T-helper 2 cell (primary cell): ENCODE data around the gene GFPT2.
"Not testable (repeated sequence)": the region's sequence is repeated elsewhere in the genome, so short reads cannot be mapped to it uniquely, and the experiment has no call there.

Experiments
- DNase-seq, 5 experiments: peaks; one replicate each; pipeline versions ENCODE4 v3.0.0 to v3.0.0-alpha.2; 2012 to 2022

GFPT2 gene

DNA sequence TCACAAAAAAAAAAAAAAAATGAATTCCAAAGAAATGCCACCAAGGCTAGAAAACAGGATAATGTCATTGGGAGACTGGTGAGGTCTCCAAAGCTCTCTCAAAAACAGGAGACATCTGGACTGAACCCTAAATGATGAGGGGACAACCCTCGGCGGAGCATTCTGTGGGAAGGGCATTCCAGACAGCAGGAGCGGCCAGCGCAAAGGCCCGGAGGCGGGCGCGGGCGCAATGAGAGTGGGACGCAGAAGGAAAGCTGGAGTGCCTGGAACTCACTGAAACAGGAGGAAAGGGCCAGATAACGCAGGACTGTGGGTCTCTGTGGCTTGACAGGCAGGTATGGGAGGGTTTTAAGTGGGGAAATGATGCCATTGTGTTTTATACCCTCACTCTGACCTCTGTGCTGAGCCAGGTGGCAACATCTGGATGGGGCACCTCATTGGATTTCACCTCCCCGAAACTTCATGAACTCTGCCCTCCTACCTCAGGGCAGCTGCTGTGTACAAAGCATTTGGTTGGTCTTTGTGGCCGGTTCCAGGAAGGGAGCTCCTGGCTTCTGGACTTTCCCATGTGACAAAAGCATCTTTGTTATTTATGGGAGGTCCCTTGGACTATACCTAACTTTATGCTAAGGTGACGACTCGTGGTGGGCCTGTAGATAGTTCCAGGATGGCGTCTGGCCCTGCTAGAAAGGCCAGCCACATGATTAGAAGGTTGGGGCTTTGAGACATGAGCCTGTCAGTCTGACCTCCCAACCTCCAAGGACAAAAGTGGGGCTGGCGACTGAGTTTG, 49.7 kb downstream of the GFPT2 start:
- DNase-seq, result no peak

DNA sequence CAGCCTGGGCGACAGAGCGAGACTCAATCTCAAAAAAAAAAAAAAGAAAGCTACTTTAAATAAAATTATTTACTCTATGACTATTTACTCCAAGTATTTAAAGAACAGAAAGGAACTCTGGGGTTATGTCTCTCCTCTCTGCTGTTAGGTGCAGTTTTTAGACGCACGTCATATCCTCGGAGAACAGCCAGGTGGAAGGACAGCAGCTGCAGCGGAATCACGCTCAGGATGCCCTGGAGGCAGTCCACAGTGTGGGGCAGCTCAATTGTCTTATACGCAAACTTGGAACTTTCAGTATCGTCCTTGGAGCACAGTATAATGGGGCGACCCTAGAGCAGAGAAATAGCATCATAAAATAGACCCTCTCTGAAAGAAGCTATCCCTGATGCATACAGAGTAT, 50.9 kb downstream of the GFPT2 start:
- DNase-seq, result no peak

DNA sequence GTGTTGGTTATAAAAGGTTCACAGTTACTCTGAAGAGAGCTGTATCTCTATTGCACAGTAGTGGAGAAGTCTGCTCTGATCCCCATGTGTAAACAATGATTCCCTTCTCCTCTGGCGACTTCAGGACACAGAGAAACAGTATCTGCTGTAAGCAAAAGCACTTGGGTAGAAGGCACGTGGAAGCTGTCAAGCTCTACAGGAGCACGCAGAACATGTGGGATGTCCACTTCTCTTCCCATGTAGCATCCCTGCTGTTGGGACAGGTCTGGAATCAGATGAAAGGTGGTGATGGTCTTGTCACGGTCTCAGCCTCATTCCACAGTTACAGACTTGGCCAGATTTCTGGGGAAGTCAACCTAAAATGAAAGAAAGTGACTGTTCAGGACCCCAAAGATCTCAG, 51.9 kb downstream of the GFPT2 start:
- no peak for DNase-seq

DNA sequence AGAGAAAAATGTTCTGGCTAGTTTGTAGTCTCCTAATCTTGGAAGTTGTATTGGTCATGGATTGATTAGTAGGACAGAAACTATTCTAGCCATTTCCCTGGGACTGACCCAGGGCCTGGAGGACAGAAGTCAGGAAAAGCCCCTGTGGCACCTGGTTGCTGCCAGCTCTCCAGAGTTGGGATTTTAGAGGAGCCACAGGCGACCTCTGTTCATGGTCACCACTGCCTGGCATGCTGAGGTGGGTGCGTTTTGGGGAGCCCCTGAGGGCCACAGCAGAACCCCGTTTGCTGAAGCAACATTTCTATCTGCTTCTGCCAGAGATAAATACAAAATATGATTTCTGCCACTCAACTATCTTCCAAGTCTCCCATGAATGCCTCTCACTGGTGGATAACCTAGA, 53.6 kb downstream of the GFPT2 start:
- no peak for DNase-seq

DNA sequence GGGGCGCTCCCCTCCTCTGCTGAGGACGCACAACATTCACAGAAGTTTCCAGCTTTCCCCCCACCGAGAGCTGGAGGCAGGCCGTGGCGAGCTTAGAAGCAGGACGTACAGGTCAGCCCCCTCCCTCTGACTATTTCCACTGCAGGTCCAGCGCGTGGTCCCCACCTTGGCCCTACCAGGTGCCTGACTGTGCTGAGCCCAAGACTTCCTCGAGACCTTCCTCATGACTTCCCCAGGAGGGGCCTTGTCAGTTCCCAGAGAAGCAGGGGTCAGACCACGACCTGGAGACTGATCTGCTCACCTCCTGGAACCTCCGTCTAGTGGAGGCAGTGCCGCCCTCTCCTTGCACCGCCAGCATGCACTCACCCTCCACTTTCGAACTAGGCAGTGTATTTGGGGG, 54.1 kb downstream of the GFPT2 start:
- not testable (repeated sequence) for DNase-seq

DNA sequence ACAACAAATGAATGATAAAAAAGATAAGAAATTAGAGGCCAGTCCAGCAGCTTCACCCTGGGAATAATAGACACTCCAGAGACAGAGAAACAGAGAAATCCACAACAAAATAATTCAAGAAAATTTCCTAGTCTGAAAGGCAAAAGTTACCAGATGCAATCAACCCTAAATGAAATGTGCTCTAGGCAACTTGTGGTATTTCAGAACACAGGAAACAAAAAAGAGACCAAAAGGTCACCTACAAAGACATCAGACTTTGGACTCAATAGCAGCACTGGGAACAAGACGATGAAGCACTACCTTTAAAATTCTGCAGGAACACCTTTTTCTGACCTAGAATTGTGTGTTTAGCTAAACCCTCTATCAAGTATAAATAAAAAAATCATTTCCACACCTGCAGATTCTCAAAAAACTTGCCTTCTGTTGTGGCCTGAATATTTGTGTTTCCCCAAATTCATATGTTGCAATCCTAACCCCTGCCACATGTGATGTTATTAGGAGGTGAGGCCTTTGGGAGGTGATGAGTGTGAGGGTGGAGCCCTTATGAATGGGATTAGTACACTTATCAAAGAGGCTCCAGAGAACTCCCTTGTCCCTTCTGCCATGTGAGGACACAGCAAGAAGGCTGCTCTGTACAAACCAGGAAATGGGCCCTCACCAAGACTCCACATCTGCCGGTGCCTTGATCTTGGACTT, 55.4 kb downstream of the GFPT2 start:
- DNase-seq, result no peak

DNA sequence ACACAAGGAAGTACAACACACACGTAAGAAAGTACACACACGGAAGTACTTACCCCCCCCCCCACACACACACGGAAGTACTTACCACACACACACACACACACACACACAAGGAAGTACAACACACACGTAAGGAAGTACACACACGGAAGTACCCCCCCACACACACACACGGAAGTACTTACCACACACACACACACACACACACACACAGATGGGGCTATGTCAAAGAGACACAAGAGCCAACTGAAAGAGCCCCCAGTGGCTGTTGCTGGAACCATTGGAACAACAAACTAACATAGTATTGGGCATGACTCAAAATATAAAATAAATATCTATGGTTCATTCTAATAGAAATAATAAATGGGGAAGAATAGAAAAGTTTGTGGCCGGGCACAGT, 56.4 kb downstream of the GFPT2 start:
- DNase-seq, result peak in 1 of 5 experiments; percentile 47

DNA sequence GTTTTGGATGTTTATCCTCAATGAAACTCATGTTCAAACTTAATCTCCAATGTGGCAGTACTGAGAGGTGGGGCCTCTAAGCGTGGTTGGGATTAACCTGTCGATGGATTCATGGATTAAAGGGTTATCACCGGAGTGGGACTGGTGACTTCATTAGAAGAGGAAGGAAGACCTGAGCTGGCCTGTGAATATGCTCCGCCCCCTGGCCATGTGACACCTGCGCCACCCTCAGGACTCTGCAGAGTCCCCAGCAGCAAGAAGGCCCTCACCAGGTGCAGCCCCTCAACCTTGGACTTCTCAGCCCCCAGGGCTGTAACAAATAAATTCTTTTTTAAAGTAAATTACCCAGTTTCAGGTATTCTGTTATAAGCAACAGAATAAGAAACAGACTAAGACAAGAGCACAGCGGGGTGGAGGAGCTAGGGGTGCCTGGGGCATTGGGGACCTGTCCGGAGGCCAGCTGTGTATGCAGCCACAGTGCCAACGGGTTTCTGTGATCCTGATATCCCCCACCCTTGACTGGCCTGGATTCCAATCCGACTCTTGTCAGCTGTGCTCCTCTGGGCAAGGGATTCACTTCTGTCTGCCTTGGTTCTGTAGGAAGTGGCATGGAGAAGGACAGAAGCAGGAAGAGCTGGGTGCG, 58.1 kb downstream of the GFPT2 start:
- DNase-seq, result no peak

DNA sequence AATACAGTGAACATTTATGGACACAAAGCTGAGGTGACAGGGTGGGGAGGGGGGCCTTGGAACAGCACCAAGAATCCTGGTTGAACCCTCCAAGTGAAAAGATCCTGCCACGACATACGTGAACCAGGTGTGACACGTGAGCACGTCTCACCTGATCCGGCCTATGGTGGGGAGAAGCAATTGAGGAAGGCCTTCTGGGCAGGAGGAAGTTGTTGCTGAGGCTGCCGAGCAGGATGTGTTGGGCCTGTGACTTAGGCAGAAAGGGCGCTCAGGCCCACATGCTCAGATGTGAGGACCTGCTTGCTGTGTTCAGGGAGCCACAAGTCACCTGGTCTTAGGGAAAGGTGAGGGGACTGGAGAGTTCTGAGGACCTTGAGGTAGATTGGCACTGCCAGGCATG, 58.7 kb downstream of the GFPT2 start:
- DNase-seq, result no peak

DNA sequence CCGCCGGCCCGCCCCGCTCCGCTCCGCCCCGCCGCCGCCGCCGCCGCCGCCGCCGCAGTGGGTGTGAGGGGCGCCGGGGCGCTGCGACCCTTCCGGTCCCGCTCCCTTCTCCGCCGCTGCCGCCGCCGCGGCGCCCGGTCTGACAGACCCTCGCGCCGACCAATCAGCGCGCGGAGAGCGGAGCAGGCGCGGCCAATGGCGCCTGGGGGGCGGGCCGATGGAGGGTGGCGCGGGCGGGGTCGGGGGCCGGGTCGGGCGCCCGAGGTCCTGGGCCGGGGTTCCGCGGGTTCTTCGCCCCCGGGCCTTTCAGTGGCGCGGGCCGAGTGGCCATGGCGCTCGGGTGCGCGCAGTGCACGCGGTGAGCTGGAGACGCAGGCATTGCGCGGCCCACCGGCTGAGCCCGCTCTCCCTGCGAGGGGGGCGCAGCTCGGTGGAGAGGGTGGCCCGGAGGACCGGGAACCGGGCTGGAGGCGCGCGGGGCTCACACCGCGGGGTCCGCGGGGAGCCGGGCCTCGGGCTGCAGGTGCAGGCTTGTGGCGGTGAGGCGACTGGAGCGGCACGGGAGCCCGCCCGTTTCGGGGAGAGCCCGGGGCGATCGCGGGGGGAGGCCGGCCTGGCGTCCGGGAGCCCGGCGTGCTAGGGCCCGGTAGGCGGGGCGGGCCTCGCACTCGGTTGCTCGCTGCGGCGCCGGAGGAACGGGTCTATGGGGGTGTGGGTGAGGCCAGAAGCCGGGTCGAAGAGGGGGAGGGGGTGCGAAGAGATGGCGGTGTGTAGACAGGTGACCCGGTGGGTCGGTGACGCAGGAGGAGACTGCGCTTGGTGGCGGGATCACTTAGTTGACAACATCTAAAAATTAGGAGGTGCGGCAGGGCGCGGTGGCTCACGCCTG, 60.9 kb downstream of the GFPT2 start, which contains the start of gene MAPK9:
TSS of gene MAPK9 (minus strand) at position 141 of the 889 bp plus-strand sequence. CDS start 11,522 bp downstream, outside the sequence.
- peak; percentile 73 to 88 (median 82) for DNase-seq

DNA sequence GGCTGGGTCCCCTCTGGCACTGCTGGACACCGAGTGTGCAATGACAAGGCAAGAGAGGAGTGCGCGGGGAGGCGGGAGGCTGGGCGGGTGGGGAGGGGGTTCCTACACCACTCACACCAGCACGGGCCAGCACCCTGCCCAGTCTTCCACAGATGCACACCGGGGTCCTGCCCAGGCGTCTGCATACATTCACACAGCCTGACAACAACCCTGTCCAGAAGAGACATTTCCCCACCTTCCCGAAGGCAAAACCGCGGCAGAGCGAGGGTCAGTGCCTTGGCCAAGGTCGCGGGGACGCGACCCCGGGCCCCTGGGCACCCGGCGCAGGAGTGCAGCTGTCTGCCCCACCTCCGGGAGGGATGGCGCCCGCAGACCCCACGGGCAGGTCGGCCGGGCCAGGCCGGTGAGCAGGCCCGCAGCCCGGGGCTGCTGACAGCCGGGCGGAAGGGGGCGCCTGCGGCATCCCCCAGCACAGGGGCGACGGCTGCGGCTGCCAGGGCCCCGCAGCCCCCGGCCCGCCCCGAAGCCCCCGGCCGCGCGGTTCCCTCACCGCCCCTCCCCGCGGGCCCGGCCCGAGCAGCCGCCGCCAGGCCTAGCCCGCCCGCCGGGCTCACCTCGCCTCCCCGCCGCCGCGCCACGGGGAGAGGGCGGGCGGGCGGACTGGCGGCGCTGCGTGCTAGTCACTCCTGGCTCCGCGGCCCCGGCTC, 61.7 kb downstream of the GFPT2 start:
- DNase-seq, result peak in 2 of 5 experiments; percentile 14 to 16

DNA sequence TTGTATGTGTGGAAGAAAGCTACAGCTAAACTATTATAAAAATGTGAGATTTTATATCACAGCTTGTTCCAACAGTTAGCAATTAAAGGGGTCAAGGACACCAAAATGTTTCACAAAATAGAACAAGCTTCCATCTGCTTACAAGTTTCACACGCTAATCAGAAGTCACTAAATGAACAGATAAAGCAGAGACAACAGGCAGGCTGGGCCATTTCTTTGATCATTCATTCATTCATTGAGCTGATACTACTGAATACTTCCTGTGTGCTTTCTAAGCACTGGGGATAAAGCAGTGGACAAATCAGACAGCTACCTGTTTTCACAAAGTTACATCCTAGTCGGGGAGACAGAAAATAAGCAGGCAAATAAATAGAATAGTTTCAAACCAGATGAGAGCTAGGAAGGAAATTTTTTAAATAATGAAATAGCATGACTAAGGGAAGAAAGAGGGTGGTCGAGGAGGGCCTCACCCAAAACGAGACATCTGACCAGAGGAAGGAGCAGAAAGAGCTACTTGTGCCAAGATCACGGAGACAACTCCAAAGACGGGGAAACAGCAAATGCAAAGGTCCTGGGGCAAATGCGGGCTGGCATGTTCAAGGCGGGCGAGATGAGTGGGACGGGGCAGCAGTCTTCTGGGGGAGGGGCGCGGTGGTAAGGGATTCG, 62.4 kb downstream of the GFPT2 start:
- no peak for DNase-seq

DNA sequence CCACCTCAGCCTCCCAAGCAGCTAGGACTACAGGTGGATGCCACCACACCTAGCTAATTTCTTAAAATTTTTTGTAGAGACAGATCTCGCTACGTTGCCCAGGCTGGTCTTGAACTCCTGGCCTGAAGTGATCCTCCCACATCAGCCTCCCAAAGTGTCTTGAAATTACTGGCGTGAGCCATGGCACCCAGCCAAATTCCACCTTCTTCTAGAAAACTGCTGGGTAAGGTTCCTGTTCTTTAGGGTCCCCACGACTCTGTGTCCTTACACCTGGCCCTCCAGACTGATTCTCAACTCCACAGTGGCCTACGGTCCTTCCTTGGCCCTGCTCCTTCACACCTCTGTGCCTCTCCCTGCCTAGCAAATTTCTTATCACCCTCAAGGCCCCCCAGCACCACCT, 63.2 kb downstream of the GFPT2 start:
- no peak for DNase-seq

DNA sequence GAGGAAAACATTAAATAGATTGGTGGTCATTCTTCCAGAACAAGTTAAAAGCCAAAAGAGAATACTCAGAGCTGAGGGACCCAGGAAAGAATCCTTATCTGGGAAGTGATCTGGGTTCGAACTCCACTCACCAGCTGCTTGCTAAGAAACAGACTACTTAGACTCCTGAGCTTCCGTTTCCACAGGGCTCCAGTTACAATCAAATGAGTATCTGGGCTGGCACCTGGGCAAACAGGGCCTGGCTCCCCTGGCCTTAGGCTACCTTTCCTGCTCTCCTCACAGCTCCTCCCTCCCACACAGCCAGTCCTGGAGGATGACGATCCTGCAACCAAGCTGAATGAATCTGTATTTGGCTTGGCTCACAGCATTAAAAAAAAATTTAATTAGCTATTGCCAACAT, 63.7 kb downstream of the GFPT2 start:
- DNase-seq, result no peak

DNA sequence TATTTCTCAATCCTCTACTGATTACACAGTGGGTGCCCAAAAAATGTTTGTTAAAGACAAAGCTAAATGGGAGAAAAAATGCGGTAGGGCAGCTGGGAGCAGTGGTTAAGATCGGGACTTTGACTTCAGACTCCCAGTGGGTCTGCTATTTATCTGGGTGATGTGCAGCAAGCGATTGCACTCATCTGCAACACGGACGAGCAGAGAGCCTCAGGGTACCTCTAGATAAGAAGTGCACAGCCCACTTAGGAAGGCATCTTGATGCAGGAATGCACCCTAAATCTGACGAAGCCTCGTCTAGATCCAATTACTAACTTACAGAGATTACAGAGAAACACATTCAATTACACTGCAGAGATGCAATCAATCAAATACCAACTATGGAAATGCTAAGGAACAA, 65.3 kb downstream of the GFPT2 start:
- DNase-seq, result no peak

DNA sequence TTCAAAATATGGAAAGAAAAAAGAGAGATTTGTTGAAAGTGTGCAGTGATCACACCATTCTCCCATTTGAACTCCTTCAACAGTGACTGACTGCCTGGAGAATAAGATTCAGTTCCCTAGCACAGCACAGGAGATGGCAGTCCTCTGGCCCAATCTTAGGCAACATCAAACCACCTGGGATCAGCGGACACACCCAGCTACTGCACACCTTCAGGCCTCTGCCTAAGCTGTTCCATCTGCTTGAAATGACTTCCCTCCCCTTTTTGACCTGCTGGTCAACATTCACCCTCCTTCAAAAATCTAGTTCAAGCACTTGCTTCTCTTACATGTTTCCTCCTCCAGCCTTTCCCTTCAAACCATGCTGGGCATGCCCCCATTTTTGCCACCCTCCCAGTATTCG, 65.7 kb downstream of the GFPT2 start:
- no peak for DNase-seq

DNA sequence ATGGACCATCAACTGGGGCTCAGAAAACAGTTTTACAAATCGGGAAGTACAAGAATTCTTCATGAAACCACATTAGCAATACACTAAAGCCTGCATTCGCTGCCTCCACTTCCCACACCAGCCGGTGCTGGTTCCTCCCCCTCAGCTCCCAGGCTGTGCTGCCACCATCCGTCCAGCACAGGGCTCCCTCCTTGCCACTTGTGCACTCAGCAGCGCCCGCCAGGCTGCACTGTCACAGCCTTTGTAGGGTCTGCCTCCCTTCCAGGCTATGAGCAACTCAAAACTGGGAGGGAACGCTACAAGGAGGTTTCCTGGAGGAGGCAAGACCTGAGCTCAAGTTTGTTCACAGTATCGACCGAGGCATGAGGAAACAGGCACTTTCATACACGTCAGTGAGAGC, 69.0 kb downstream of the GFPT2 start:
- DNase-seq, result no peak

DNA sequence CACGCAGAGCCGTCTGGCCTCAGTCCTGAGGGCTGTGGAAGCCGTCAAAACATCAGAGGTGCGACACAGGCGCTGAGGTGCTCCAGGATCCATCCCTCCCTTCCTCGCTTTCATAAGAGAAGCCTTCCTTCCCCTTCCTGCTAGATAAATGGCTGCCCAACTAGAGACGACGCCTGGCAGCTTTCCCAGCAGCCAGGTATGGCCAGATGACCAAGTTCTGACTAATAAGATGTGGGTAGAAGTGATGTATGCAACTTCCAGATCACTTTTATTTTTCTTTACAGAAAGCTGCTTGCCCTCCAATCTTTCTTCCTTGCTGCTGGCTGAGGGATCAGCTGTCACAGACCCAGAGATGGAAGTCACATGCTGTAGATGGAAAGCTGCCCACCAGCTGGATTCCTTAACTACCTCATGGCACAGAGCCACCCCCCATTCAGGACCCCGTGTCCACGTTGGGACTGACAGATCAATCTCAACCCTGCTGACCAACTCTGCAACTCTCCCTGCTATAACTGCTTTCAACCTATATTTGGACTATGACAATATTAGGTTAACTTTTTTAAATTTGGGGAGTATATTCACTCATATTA, 70.0 kb downstream of the GFPT2 start:
- no peak for DNase-seq

DNA sequence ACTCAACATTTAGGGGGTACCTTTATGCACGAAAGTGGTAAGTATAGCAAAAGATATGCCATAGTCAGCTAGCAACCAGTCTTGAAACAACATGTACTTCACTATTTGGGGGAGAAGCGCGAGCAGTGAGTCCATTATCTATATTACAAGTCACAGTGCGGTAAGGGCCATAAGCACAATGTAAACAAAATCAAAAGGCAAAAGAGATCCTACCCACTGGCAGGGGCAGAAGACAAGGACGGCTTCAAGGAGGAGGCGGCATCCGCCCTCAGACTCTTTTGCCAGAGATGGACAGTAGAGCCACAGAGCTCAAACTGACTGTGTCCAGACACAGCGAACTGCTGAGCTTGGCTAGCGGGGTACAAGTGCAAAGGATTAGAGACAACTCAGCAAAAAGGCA, 70.9 kb downstream of the GFPT2 start:
- no peak for DNase-seq

DNA sequence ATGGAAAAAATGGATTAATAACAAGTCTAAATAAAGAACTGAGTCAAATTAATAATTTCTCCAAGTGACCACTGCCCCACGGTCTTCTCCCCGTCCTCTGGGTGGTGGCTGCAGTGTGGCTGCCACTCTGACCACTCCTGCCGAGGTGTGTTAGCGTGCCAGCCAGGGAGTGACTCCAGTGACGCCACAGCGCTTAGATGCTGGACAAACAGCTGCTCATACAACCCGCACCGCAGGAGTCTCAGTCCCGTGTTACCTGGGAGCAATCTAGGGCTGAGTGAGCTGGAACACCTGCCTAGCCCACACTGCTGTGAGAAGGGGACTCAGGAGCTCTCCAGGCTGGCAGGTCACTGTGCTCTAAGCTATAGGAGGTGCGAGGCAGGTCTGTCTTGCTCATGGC, 71.4 kb downstream of the GFPT2 start:
- DNase-seq, result no peak

DNA sequence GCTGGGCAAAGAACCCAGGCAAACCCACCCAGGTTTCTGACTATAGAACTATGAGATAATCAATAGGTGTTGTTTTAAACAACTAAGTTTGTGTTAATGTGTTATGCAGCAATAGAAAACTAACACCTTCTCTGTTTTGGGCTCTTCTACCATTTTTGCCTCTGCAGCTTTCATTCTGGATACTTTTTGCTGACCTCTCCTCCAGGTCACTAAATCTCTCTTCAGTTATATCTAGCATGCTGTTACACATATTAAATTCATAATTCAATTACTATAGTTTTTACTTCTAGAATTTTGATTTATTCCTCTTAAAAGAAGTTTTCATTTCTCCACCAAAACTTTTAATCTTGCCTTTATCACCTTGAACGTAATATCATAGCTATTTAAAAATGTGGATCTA, 78.4 kb downstream of the GFPT2 start:
- no peak for DNase-seq
